Osteoblast (primary cell): ENCODE measurements around the gene ANK3. TPM values are rescaled to one million over a fixed set of nuclear protein-coding genes. Genes with fewer than 3 reads are reported as not detected.
A peak's percentile ranks its signal among the peaks of the same experiment; 100 is the strongest.

Experiments used
- DNase-seq: peaks from one replicate; pipeline ENCODE4 v3.0.0; 2011; ENCODE audit warnings: low spot score, mixed read lengths; ENCODE audit not compliant: insufficient read length; ENCODE audit errors: missing footprints
- H2AFZ ChIP-seq: 2 replicates; pipeline ENCODE4 v1.6.0; 2011; ENCODE audit warnings: mild to moderate bottlenecking, low read length
- H3K27ac ChIP-seq: 2 replicates; pipeline ENCODE4 v1.5.1; 2011; ENCODE audit warnings: mild to moderate bottlenecking, low read depth, low read length, moderate library complexity
- H3K27me3 ChIP-seq: 2 replicates; pipeline ENCODE4 v1.6.0; 2012; ENCODE audit warnings: mild to moderate bottlenecking, control low read depth, inconsistent platforms, low read length, moderate library complexity; ENCODE audit not compliant: insufficient read depth
- H3K36me3 ChIP-seq: 2 replicates; pipeline ENCODE4 v1.5.1; 2011; ENCODE audit warnings: mild to moderate bottlenecking, low read length, control low read depth, moderate library complexity; ENCODE audit not compliant: insufficient read depth
- H3K4me1 ChIP-seq: 2 replicates; pipeline ENCODE4 v1.5.1; 2011; ENCODE audit warnings: mild to moderate bottlenecking, low read length, control low read depth, moderate library complexity; ENCODE audit not compliant: insufficient read depth
- H3K4me2 ChIP-seq: 2 replicates; pipeline ENCODE4 v1.6.0; 2011; ENCODE audit warnings: mild to moderate bottlenecking, low read length; ENCODE audit not compliant: insufficient read depth
- H3K4me3 ChIP-seq: fragments of 200-600 bp; sonication (generic); 3 replicates; pipeline ENCODE4 v1.5.1; 2012; ENCODE audit warnings: mild to moderate bottlenecking, low read length, inconsistent platforms; ENCODE audit not compliant: insufficient read depth
- H3K79me2 ChIP-seq: 2 replicates; pipeline ENCODE4 v1.6.0; 2012; ENCODE audit warnings: mild to moderate bottlenecking, low read length, control low read depth, inconsistent platforms; ENCODE audit not compliant: insufficient read depth
- H3K9me3 ChIP-seq: 2 replicates; pipeline ENCODE4 v1.5.1; 2011; ENCODE audit warnings: low read depth, low read length, control low read depth
- H4K20me1 ChIP-seq: 2 replicates; pipeline ENCODE4 v1.6.0; 2012; ENCODE audit warnings: mild to moderate bottlenecking, low read length, control low read depth; ENCODE audit not compliant: insufficient read depth
- CTCF ChIP-seq: IDR thresholded peaks from 2 replicates; pipeline ENCODE4 v1.5.1; 2011; ENCODE audit warnings: mild to moderate bottlenecking, low read depth, low read length, moderate library complexity; ENCODE audit errors: extremely low read depth
- total RNA-seq: library from RNA; depleted of rRNA; stranded (reverse); fragments of >200 nt; gene quantifications from 2 replicates; pipeline ENCODE4 v1.2.3, GENCODE V29; 2012

Gene ANK3
- total RNA-seq, 1 donor = 44.5 TPM

- no peaks in the 10 kb centered on the region for H3K79me2 ChIP-seq
- no peak for TF ChIP-seq CTCF
- no peaks in the 10 kb centered on the region for H3K9me3 ChIP-seq
- no peak overlapping the region for H3K4me3 ChIP-seq
- H2AFZ ChIP-seq = no peak overlapping the region
- DNase-seq = peak; percentile 11
- no peaks in the 10 kb centered on the region for H3K27me3 ChIP-seq
- H3K36me3 ChIP-seq = peaks cover 5% of the 10 kb centered on the region
- no peak overlapping the region for H3K27ac ChIP-seq
- H3K4me1 ChIP-seq = no peaks in the 10 kb centered on the region
- no peak overlapping the region for H3K4me2 ChIP-seq
- no peaks in the 10 kb centered on the region for H4K20me1 ChIP-seq
These were observed 189.5 kb downstream of the ANK3 start for GRCh38 chr10:60200012-60200681.

GRCh38 chr10:60197206-60197605 is 192.5 kb downstream of the ANK3 start:
- Histone ChIP-seq H3K27ac (no peak overlapping the region), H3K27me3 (no peaks in the 10 kb centered on the region), H3K4me1 (no peaks in the 10 kb centered on the region), H3K9me3 (no peaks in the 10 kb centered on the region), H3K4me3 (no peak overlapping the region), H3K4me2 (no peak overlapping the region), H4K20me1 (no peaks in the 10 kb centered on the region), H3K79me2 (no peaks in the 10 kb centered on the region), H2AFZ (no peak overlapping the region), H3K36me3 (peaks cover 5% of the 10 kb centered on the region)
- TF ChIP-seq CTCF = no peak
- DNase-seq = no peak

GRCh38 chr10:60194421-60194820 is 195.3 kb downstream of the ANK3 start:
- Histone ChIP-seq H3K79me2 (no peaks in the 10 kb centered on the region), H3K4me3 (no peak overlapping the region), H3K27me3 (no peaks in the 10 kb centered on the region), H2AFZ (no peak overlapping the region), H3K36me3 (peaks cover 5% of the 10 kb centered on the region), H4K20me1 (no peaks in the 10 kb centered on the region), H3K4me2 (no peak overlapping the region), H3K9me3 (no peaks in the 10 kb centered on the region), H3K4me1 (no peaks in the 10 kb centered on the region), H3K27ac (no peak overlapping the region)
- TF ChIP-seq CTCF = no peak
- no peak for DNase-seq

GRCh38 chr10:60192946-60193345 is 196.7 kb downstream of the ANK3 start:
- Histone ChIP-seq H3K79me2 (no peaks in the 10 kb centered on the region), H3K4me2 (no peak overlapping the region), H3K27me3 (no peaks in the 10 kb centered on the region), H3K36me3 (peaks cover 5% of the 10 kb centered on the region), H3K27ac (no peak overlapping the region), H3K9me3 (no peaks in the 10 kb centered on the region), H4K20me1 (no peaks in the 10 kb centered on the region), H3K4me1 (no peaks in the 10 kb centered on the region), H2AFZ (no peak overlapping the region), H3K4me3 (no peak overlapping the region)
- DNase-seq = no peak
- TF ChIP-seq CTCF = no peak
